Neural cell (in vitro differentiated cells): ENCODE data around the gene ULBP2. TPM values are rescaled to one million over a fixed set of nuclear protein-coding genes. Genes with fewer than 3 reads are reported as not detected.
A peak's percentile ranks its signal among the peaks of the same experiment; 100 is the strongest.

ENCODE experiments used
- H2AFZ ChIP-seq: fragments of 200-600, 300-800 bp; sonication (generic), shearing (Covaris generic); 2 replicates; pipeline ENCODE4 v1.6.0; 2014; ENCODE audit warnings: low read depth, mild to moderate bottlenecking, antibody characterized with exemption, low read length, moderate library complexity
- H3F3A ChIP-seq: fragments of 200-600 bp; shearing (Covaris generic); 2 replicates; pipeline ENCODE4 v1.6.1; 2016; ENCODE audit warnings: mild to moderate bottlenecking, moderate library complexity, mixed read lengths, antibody characterized with exemption, low read length; ENCODE audit not compliant: insufficient read depth, poor library complexity, severe bottlenecking
- H3K27ac ChIP-seq: fragments of 200-600, 300-800 bp; sonication (generic), shearing (Covaris generic); 2 replicates; pipeline ENCODE4 v1.5.1; 2014; ENCODE audit warnings: mild to moderate bottlenecking, low read length, moderate library complexity
- H3K27me3 ChIP-seq: fragments of 300-800, 200-600 bp; sonication (generic), shearing (Covaris generic); 2 replicates; pipeline ENCODE4 v1.6.0; 2014; ENCODE audit warnings: mild to moderate bottlenecking, low read depth, low read length, moderate library complexity; ENCODE audit not compliant: insufficient read depth
- H3K36me3 ChIP-seq: fragments of 300-800, 200-600 bp; sonication (generic), shearing (Covaris generic); 2 replicates; pipeline ENCODE4 v1.5.1; 2014; ENCODE audit warnings: mild to moderate bottlenecking, antibody characterized with exemption, low read length, moderate library complexity; ENCODE audit not compliant: insufficient read depth
- H3K4me2 ChIP-seq: fragments of 300-800, 200-600 bp; sonication (generic), shearing (Covaris generic); 2 replicates; pipeline ENCODE4 v1.6.0; 2014; ENCODE audit warnings: mild to moderate bottlenecking, low read length
- H3K4me3 ChIP-seq: fragments of 300-800, 200-600 bp; sonication (generic), shearing (Covaris generic); 2 replicates; pipeline ENCODE4 v1.5.1; 2014; ENCODE audit warnings: mild to moderate bottlenecking, low read length, moderate library complexity
- H3K79me2 ChIP-seq: fragments of 200-600 bp; shearing (Covaris generic); replicated peaks from 2 replicates; pipeline ENCODE4 v1.6.0; 2014; ENCODE audit warnings: mild to moderate bottlenecking, low read length, moderate library complexity; ENCODE audit not compliant: insufficient read depth
- H3K9ac ChIP-seq: fragments of 300-800, 200-600 bp; sonication (generic), shearing (Covaris generic); 2 replicates; pipeline ENCODE4 v1.6.1; 2016; ENCODE audit warnings: mild to moderate bottlenecking, low read length, mixed read lengths
- H3K9me2 ChIP-seq: fragments of 200-600 bp; shearing (Covaris generic); 2 replicates; pipeline ENCODE4 v1.6.1; 2016; ENCODE audit warnings: mild to moderate bottlenecking, low read length, mixed read lengths; ENCODE audit not compliant: insufficient read depth
- H3K9me3 ChIP-seq: fragments of 200-600, 300-800 bp; sonication (generic), shearing (Covaris generic); 2 replicates; pipeline ENCODE4 v1.6.1; 2016; ENCODE audit warnings: mild to moderate bottlenecking, mixed run types, low read length, moderate library complexity, mixed read lengths
- H4K20me1 ChIP-seq: fragments of 200-600 bp; shearing (Covaris generic); 2 replicates; pipeline ENCODE4 v1.6.1; 2016; ENCODE audit warnings: mild to moderate bottlenecking, mixed run types; ENCODE audit not compliant: insufficient read depth
- CTCF ChIP-seq: fragments of 450-650 bp; IDR thresholded peaks from 2 replicates; pipeline ENCODE4 v1.5.1; 2014; ENCODE audit warnings: antibody characterized with exemption, mild to moderate bottlenecking, moderate library complexity; ENCODE audit not compliant: poor library complexity, severe bottlenecking
- EP300 ChIP-seq: fragments of 450-650 bp; conservative IDR thresholded peaks from 2 replicates; pipeline ENCODE4 v1.6.1; 2014; ENCODE audit warnings: antibody characterized with exemption, mild to moderate bottlenecking, moderate library complexity; ENCODE audit not compliant: poor library complexity, severe bottlenecking
- EZH2 ChIP-seq: fragments of 200-600, 300-800 bp; shearing (Covaris generic), sonication (generic); IDR thresholded peaks from 2 replicates; pipeline ENCODE4 v1.6.1; 2014; ENCODE audit warnings: antibody characterized with exemption, low read length, borderline replicate concordance, mild to moderate bottlenecking; ENCODE audit not compliant: insufficient read depth, poor library complexity, severe bottlenecking
- MXI1 ChIP-seq: fragments of 450-650 bp; conservative IDR thresholded peaks from 2 replicates; pipeline ENCODE4 v1.6.1; 2014; ENCODE audit warnings: antibody characterized with exemption, mild to moderate bottlenecking; ENCODE audit not compliant: poor library complexity, severe bottlenecking
- POLR2AphosphoS5 ChIP-seq: IDR thresholded peaks from 2 replicates; pipeline ENCODE4 v1.6.1; 2012
- RAD21 ChIP-seq: fragments of 450-650 bp; conservative IDR thresholded peaks from 2 replicates; pipeline ENCODE4 v1.6.1; 2014; ENCODE audit warnings: antibody characterized with exemption, mild to moderate bottlenecking, moderate library complexity
- REST ChIP-seq: IDR thresholded peaks from 2 replicates; pipeline ENCODE4 v1.6.1; 2012; ENCODE audit warnings: borderline replicate concordance
- SMC3 ChIP-seq: fragments of 450-650 bp; conservative IDR thresholded peaks from 2 replicates; pipeline ENCODE4 v1.6.1; 2014; ENCODE audit warnings: antibody characterized with exemption, mild to moderate bottlenecking, moderate library complexity; ENCODE audit not compliant: poor library complexity
- TAF1 ChIP-seq: IDR thresholded peaks from 2 replicates; pipeline ENCODE4 v1.6.1; 2012; ENCODE audit warnings: low read depth
- polyA plus RNA-seq: library from polyadenylated mRNA; depleted of rRNA; stranded (reverse); fragments of >200 nt; gene quantifications from 2 replicates; pipeline ENCODE4 v1.2.3, GENCODE V29; 2014

ULBP2 gene
- polyA plus RNA-seq, 1 donor from 2014 or later, result 1.5 TPM

- Histone ChIP-seq H3K9me3 (no peaks in the 10 kb centered on the region), H3K79me2 (no peaks in the 10 kb centered on the region), H3K9me2 (no peaks in the 10 kb centered on the region), H3K36me3 (no peaks in the 10 kb centered on the region), H3K27ac (no peak overlapping the region), H3K27me3 (peaks cover 87% of the 10 kb centered on the region), H2AFZ (no peak overlapping the region), H3K4me2 (no peak overlapping the region), H3F3A (no peaks in the 10 kb centered on the region), H3K9ac (no peak overlapping the region), H4K20me1 (no peaks in the 10 kb centered on the region), H3K4me3 (peak overlapping the region; percentile 54)
- peak; percentile 75 for TF ChIP-seq EZH2
- TF ChIP-seq RAD21, result no peak
- TF ChIP-seq POLR2AphosphoS5, result peak; percentile 34
These were observed 3.1 kb upstream of the ULBP2 start for GRCh38 chr6:149938571-149939355.

GRCh38 chr6:149939356-149939648, 2.5 kb upstream of the ULBP2 start:
- H3K36me3 ChIP-seq, result no peaks in the 10 kb centered on the region
- no peaks in the 10 kb centered on the region for H3K9me3 ChIP-seq
- H3K4me3 ChIP-seq, result no peak overlapping the region
- TF ChIP-seq EP300 (no peak), RAD21 (no peak), EZH2 (no peak), POLR2AphosphoS5 (no peak), TAF1 (no peak), MXI1 (no peak), SMC3 (no peak), CTCF (no peak), REST (no peak)
- H2AFZ ChIP-seq, result no peak overlapping the region
- H3K27ac ChIP-seq, result no peak overlapping the region
- peaks cover 87% of the 10 kb centered on the region for H3K27me3 ChIP-seq
- H3K79me2 ChIP-seq, result no peaks in the 10 kb centered on the region
- no peaks in the 10 kb centered on the region for H3K9me2 ChIP-seq
- no peaks in the 10 kb centered on the region for H3F3A ChIP-seq
- H3K4me2 ChIP-seq, result no peak overlapping the region
- no peak overlapping the region for H3K9ac ChIP-seq
- H4K20me1 ChIP-seq, result no peaks in the 10 kb centered on the region
